Activated effector memory CD4-positive, alpha-beta T cell treated with Interleukin-2 at 50 U/mL for 16 hours (primary cell): ENCODE measurements around the gene STIM2.
A peak's percentile ranks its signal among the peaks of the same experiment; 100 is the strongest.
"Not testable (repeated sequence)": the region's sequence is repeated elsewhere in the genome, so short reads cannot be mapped to it uniquely, and the experiment has no call there.

Experiments
- DNase-seq: peaks from one replicate; pipeline ENCODE4 v3.0.0-alpha.2; 2020

The STIM2 gene

DNA sequence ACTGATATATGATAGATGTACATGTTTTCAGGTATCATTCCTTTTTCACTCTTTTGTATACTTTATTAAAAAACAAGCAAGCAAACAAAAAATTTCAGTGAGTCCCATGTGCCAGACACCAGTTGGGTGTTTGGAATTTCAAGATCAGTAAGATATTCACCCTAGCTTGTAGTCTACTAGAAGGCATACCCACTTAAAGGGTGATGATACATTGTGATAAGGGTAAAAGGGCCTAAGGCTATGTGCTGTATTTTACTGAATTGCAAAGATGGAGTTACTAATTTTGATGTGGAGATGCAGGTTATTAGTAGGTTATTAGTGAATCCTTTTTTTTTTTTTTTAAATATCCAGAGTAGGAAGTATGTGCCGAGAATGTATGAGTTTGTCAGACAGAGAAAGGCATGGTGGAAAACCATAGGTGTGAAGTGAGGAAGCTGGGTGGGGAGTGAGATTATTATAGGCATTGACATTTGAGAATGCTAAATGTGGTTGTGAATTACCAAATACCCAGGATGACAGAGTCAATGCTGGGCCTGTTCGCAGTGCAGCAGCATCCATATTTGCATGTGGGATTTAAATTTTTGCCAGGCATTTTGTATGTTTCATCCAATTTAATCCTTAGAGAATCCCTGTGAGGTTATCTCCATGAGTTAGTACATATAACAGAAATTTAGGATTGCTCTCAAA, 10.1 kb downstream of the STIM2 start:
- no peak for DNase-seq

DNA sequence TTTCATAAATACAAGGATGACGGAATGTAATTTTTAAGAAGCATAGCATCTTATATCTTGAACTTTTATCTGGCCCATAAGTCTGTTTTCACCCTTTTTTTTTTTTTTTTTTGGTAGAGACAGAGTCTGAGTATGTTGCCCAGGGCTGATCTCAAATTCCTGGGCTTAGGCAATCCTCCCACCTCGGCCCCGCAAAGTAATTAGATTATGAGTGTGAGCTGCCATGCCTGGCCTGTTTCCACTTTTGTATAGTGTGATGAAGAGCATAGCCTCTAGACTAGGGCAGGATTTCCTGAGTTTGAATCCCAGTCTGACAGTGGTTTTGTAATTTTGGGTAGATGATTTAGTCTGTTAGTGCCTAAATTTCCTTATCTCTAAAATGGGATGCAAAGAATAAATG, 11.0 kb downstream of the STIM2 start:
- no peak for DNase-seq

DNA sequence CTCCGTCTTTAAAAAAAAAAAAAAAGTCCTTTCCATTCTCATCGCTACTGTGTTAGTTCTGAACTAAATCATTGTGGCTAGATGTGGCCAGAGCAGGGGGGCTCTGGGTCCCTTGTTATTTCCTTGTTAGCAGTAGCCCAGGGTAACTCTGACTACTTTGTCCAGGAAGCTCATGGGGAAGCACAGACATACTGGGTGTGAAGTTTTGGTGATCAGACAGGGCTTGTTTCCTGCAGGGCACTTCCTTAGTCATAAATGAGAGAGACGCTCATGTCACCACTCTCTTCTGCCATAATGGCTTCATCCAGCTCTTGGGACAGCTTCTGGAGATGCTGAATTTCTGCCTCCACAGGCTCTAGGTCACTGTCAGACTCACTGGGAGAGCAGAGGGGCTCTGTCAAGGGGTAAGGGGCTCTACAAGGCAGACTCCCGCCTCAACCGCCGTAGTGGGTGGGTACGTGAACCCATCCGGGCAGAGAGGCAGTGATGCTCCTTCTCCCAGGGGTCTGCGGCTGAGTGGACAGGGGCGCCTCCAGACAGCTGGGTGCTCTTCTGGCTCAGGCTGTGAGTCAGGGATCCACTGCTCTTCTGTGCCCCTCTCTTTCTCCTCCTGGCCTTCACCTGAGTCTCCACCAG, 12.9 kb downstream of the STIM2 start:
- peak; percentile 32 for DNase-seq

DNA sequence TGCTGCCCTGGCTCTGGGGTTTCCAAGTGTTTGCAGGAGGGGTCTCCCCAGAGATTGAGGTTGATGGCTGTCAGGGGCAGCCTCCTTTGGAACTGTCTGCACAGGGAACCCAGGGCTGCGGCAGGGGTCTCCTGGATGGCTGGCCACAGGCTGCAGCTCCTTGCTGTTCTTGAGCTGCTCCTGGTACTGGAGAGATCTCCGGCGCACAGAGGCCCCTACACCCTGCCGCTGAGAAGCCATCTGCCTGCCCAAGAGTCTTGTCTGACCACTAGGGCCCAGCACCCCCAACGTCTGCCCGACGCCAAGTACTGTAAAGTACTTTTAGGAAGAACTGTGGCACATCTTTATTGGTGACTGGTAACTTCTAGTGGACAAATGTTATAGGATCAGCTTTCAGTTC, 13.5 kb downstream of the STIM2 start:
- no peak for DNase-seq

DNA sequence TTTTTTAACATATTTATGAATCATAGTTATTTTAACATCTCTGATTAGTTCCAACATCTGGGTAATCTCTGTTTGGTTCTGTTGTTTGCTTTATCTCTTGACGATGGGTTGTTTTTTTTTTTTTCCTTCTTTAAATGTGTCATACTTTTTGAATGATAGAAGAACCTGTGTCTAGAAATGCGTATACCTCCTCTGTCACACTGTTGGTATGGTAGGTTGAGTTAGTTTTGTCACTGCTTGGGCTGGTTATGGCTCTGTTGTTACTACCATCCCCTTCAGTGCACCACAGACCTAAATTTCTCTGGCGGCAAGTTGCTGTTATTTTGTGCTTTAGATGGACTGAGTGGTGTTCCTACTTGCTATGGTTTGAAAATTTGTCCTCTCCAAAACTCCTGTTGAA, 16.8 kb downstream of the STIM2 start:
- DNase-seq: no peak

DNA sequence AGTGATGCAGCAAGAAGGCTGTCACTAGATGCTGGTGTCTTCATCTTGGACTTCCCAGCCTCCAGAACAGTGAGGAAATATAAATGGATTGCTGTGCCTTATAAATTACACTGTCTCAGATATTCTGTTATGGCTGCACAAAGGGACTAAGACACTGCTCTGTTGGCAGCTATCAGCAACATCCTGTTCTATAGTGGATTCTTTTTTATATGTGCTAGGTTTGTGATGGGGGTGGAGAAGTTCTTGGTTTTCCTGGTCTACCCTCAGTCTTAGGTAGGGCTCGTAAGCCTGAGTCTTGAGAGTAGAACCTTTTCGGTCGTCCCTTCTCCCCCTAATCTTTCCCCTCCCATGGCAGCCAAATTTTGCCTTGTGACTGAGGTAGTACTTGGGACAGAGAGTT, 17.3 kb downstream of the STIM2 start:
- DNase-seq: no peak

DNA sequence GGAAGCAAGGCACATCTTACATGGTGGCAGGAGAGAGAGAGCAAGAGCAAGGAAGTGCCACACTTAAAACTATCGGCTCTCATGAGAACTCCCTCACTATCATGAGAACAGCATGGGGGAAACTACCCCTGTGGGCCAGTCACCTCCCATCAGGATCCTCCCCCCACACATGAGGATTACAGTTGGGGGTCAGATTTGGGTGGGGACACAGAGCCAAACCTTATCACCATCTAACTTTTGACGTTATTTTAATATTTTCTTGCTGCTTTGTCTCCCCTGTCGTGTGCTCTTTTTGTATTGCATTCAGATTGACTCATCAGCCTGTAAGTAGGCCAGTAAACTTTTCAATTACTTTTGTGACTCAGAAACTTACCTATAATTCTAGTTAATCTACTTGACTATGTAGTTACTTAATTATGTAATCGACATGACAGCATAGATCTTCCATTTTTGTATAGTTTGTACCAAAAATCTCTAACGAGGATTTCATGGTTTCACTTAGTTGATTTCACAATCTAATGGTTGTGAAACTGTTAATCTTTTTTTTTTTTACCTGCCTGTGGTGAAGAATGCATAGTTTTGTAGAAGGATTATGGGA, 18.3 kb downstream of the STIM2 start:
- no peak for DNase-seq

DNA sequence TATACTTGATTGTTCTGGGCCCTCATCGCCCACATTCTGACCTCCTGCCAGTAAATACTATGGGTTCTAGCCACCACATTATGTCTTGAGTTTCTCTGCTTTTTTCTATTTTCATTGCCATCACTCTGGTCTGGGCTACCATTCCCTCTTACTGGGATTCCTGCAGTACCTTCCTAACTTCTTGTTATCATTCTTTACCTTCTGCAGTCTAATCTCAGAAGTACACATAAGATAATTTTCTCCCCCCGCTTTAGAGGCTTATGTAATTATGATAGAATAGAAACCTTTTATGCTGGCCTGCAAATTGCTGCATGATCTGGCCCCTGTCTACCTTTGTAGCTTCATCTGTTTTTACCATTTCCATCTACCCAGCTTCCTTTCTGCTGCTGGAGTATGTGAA, 19.2 kb downstream of the STIM2 start:
- DNase-seq: no peak

DNA sequence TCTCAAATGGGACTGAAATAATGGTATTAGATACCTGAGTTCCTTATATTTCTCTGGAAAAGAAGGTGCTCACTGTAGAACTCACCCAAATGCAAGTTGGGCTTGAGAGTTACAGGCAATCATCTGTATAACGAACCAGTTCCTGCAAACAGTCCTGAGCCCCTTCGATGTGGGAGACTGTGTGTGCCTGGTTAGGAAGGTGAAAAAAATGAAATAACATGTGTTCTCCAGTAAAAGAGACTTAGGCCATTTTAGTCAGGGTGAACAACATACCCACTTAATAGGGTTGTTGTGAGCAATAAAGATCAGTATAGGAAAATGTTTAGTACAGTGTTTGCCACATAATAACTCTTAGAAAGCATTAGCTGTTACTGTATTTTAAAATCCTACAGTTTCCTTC, 23.4 kb downstream of the STIM2 start:
- no peak for DNase-seq

DNA sequence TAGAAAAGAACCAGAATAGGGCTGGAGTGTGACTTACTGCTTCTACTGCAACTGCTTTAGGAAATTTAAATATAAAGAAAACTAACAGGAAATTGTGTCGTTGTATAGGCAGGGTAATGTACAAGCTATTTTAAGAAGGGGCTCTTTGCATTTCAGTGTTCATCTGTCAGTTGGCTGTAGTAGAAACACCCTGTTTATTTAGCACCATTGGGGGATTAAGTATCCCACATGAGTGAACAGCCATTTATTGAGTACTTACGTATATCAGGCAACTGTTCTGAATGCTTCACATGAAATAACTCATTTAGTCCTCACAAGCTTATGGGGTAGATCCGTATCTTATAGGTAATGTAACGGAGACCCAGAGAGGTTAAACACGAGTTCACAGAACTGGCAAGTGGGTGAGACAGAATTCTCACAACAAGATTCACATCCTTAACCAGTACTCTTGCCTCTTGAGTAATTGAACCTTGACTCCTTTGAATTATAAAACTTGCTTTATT, 23.9 kb downstream of the STIM2 start:
- no peak for DNase-seq

DNA sequence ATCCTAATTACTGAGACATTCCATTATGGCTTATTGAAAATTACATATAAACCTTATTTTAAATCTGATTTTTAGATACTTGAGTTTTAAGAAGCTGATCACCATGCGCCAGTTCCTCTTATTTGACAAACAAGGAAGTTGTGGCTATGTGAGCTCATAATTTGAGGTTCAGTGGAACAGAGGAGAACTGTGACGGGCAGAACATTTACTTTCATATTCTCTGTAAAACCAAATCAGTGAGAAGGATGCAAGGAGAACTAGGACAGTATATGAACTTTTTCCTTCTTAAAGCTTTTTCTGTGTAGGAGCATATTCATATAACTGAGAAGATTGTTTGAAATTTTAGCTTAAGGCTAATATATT, 25.3 kb downstream of the STIM2 start:
- DNase-seq: no peak

DNA sequence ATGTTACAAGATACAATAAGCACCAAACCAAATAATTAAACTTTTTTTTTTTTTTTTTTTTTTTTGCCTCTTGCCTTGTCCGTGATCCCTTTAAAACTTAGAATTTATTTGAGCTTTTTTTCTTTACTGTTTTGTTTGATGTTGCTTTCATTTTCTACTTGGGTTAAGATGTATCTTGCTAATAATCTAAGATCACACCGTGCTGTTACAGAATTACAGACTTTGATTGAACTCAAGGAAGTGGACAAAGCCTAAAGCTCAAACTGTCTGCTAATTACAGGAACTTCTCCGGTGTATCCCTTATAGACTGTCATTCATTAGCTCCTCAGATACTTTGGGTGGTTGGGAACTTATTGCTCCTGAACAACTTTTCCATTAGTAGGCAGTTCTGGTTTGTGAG, 26.5 kb downstream of the STIM2 start:
- DNase-seq: no peak

DNA sequence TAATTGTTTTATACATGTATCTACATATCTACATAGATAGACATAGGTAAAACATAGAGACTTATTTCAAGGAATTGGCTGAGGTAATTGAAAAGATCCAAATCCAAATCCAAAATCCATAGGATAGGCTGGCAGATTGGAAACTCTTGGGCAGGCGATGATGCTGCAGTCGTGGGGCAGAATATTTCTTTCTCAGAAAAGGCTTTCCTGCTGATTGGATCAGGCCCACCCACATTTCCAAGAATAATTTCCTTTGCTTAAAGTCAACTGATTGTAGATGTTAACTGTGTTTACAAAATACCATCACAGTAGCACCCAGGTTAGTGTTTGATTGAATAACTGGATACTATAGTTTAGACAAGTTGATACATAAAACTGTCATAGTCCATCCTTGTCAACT, 27.2 kb downstream of the STIM2 start:
- DNase-seq: no peak

DNA sequence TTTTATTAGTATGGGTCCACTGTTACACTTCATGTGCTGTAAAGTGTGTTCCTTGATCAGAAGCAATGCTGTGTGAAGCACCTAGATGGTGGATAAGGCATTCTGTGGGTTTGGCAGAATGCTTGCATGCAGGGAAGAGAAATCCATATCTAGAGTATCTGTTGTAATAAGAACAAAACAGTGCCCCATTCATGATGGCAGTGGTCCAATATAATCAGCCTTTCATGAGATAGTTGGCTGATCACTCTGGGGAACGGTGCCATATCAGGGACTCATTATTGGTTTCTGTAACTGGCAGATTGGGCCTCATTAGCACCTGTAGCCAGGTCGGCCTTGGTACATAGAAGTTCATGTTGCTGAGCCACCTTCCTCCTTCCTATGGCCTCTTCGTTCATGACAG, 28.7 kb downstream of the STIM2 start:
- DNase-seq: no peak

DNA sequence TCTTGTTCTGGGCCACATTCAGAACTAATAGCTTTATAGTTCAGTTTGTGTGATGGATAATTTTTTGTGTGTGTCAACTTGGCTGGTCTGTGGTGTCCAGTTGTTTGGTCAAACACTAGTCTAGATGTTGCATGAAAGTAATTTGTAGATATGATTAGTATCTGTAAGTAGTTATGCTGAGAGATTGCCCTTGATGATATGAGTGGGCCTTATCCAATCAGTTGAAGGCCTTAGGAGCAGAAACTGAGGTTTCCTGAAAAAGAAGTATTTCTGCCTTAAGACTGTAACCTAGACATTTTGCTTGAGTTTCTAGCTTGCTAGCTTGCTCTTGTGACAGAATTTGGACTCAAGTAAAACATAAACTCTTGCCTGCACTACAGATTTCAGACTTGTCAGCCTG, 30.4 kb downstream of the STIM2 start:
- no peak for DNase-seq

DNA sequence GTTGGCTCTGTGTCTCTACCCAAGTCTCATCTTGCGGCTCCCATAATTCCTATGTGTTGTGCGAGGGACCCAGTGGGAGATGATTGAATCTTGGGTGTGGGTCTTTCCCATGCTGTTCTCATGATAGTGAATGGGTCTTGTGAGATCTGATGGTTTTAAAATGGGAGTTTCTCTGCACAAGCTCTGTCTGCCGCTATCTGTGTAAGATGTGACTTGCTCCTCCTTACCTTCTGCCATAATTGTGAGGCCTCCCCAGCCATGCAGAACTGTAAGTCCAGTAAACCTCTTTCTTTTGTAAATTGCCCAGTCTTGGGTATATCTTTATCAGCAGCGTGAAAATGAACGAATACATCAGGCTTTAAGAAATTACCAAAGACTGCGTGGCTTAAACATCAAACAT, 31.2 kb downstream of the STIM2 start:
- DNase-seq: no peak

DNA sequence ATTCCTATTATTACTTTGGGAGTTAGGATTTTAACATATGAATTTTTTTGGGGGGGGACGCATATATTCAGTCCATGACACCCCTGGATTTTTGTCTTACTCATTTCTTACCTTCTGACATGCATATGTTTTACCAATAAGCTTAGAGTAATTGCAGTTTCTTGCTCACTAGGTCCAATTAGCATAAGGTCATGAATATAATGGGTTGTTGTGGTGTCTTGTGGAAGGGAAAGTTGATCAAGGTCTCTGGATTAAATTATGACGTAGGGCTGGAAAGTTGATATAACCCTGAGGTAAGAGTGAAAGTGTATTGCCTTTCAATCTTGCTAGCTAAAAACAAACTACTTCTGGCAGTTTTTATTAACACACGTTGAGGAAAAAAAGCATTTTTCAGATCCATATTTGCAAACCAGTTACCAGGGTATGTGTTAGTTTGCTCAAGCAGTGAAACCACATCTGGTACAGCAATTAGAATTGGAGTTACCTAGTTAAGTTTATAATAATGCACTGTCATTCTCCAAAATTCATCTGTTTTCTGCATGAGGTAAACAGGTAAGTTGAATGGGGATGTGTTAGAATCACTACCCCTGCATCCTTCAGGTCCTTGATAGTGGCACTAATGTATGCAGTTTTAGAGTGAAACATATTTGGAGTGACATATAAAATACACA, 32.0 kb downstream of the STIM2 start:
- no peak for DNase-seq

DNA sequence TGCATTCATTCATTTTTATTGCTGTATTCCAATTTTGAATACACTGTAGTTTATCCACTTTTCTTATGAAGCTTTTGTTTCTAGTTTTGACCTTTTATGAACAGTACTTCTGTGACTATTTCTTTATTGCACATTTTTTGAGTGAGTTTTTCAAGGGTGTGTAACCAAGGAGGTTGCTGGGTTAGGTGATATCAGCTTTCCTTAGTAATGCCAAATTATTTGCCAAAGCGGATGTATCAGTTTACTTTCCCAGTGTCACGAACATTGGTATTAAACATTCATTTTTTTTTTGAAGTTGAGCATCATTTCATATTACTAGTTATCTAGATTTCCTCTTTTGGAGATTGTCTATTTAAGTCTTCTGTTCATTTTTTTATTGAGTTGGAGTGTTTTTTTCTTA, 32.9 kb downstream of the STIM2 start:
- no peak for DNase-seq

DNA sequence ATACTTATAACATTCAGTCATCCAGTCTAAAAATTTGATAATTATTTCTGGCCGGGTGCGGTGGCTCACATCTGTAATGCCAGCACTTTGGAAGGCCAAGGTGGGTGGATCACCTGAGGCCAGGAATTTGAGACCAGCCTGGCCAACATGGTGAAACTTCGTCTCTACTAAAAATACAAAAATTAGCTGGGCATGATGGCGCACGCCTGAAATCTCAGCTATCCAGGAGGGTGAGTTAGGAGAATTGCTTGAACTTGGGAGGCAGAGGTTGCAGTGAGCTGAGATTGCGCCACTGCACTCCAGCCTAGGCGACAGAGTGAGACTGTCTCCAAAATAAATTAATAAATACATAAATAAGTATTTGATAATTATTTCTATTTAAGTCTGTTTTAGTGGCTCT, 34.2 kb downstream of the STIM2 start:
- DNase-seq: not testable (repeated sequence)

DNA sequence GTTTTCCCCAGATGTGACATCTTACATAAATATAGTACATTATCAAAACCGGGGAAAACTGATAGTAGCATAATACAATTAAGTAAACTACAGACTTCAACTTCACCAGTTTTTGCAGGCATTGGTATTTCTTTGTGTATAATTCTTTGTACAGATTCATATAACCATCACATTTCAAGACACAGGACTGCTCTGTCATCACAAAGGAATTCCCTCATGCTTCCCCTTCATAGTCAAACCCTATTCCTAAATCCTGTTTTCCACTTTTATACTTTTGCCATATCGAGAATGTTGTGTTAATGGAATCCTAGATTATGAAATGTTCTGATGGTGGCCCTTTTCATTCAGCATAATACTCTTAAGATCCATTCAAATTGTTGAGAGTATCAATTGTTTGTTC, 36.0 kb downstream of the STIM2 start:
- no peak for DNase-seq

DNA sequence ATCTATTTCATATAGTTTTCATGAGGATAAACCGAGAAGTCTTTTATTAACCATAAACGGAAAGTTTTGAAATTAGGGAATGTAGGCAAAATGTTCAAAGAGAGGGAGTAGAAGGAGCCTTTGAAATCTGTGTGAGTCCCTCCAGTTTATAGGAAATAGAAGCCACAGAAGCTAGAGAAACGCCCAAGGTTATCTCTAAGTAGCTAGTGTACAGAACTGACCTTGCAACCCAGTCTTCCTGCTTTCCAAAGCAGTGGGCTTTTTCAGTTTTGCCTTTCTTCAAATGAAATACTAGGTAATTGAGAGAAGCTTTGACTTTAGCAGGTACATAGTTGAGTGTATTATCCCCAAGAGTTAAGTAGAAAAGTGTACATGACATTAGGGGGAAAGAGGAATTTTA, 39.4 kb downstream of the STIM2 start:
- DNase-seq: no peak

DNA sequence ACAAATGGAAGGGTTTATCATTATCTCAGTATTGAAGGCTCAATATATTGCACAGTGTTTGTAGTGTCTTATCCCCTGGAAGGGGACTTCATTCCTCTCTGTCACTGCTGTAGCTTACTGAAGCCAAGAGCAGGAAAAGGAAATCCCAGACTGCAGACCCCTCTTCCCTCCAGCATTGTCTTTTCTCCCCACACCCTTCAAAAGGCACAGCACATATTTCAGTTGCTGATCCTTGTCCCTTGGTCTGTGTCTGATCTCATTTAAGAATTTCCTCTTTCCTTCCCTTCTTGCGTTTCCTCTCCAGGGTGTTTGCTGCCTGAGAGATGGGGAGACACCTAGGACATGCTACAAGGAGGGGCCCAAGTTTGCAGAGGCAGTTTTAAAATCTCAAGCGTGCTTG, 40.1 kb downstream of the STIM2 start:
- DNase-seq: no peak

DNA sequence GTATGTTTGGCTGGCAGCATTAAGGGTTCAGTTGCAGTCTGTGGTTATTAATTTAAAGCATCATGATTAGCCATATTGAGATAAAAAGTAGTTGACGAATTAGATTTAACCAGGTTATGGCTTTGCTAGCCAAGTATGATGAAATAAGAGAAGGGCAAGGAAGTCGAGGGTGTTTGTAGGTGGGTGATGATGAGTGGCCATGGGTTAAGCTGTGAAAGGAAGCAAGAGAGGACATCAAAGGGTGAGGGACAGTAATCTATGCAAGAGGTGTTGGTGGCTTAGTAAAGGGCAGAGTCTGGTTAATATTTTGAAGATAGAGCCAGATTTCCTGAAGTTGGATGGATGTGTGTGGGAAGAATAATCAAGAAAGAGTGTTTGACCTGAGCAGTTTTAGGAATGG, 44.5 kb downstream of the STIM2 start:
- DNase-seq: no peak
